A673 (cell line): Measurements from ENCODE around the gene MEX3C. TPM values are rescaled to one million over a fixed set of nuclear protein-coding genes. Genes with fewer than 3 reads are reported as not detected.

Source experiments
- BruUV-seq: library from RNA; stranded (reverse); fragments of 400-500 nt; replicated peaks from 2 replicates; lab custom pipeline; 2021; lab: Mats Ljungman, UMichigan
- CTCF ChIA-PET: fragments of 300-600 bp; sonication (Branson Sonifier 250); formaldehyde crosslinking; loops from one replicate; lab custom pipeline; 2022; ENCODE audit warnings: antibody characterized with exemption; lab: Charles Lee
- POLR2A ChIA-PET: fragments of 300-600 bp; sonication (Branson Sonifier 250); formaldehyde crosslinking; loops from one replicate; lab custom pipeline; 2022; ENCODE audit warnings: antibody characterized with exemption; ENCODE audit not compliant: low non-redundant PET; lab: Charles Lee
- DNase-seq: peaks from one replicate; pipeline ENCODE4 v3.0.0-alpha.2; 2015; ENCODE audit warnings: low spot score
- H3K27ac ChIP-seq: fragments of 200-600 bp; sonication (generic); 2 replicates; pipeline ENCODE4 v1.5.1; 2016; ENCODE audit warnings: mixed run types, low read depth, mild to moderate bottlenecking, mixed read lengths, antibody characterized with exemption, low read length; ENCODE audit not compliant: poor library complexity, severe bottlenecking
- H3K27me3 ChIP-seq: fragments of 200-600 bp; sonication (generic); replicated peaks from 2 replicates; pipeline ENCODE4 v1.6.1; 2017; ENCODE audit warnings: mixed run types, low read depth, mild to moderate bottlenecking, mixed read lengths, antibody characterized with exemption, low read length; ENCODE audit not compliant: insufficient read depth, poor library complexity
- H3K36me3 ChIP-seq: fragments of 200-600 bp; sonication (generic); 2 replicates; pipeline ENCODE4 v1.6.1; 2016; ENCODE audit warnings: mixed run types, mild to moderate bottlenecking, mixed read lengths, antibody characterized with exemption, low read length; ENCODE audit not compliant: insufficient read depth, poor library complexity, severe bottlenecking
- H3K4me1 ChIP-seq: fragments of 200-600 bp; sonication (generic); 2 replicates; pipeline ENCODE4 v1.6.1; 2017; ENCODE audit warnings: mixed run types, mild to moderate bottlenecking, mixed read lengths, antibody characterized with exemption, low read length; ENCODE audit not compliant: insufficient read depth, poor library complexity, severe bottlenecking
- H3K4me3 ChIP-seq: fragments of 200-600 bp; sonication (generic); 2 replicates; pipeline ENCODE4 v1.5.1; 2016; ENCODE audit warnings: low read depth, mixed run types, mild to moderate bottlenecking, mixed read lengths, low read length; ENCODE audit not compliant: poor library complexity, severe bottlenecking
- H3K9me3 ChIP-seq: fragments of 200-600 bp; sonication (generic); 2 replicates; pipeline ENCODE4 v1.6.1; 2016; ENCODE audit warnings: mixed run types, low read depth, mild to moderate bottlenecking, mixed read lengths, antibody characterized with exemption, low read length; ENCODE audit not compliant: poor library complexity, severe bottlenecking
- CTCF ChIP-seq: fragments of 300-800, 200-600 bp; sonication (generic); conservative IDR thresholded peaks from 2 replicates; pipeline ENCODE4 v1.5.1; 2017; ENCODE audit warnings: low read depth, mild to moderate bottlenecking, antibody characterized with exemption, low read length, moderate library complexity, mixed read lengths
- EZH2 ChIP-seq: fragments of 200-600 bp; sonication (generic); IDR thresholded peaks from 2 replicates; pipeline ENCODE4 v1.6.1; 2017; ENCODE audit warnings: borderline replicate concordance, low read depth, mild to moderate bottlenecking, mixed read lengths, antibody characterized with exemption, low read length; ENCODE audit not compliant: poor library complexity, severe bottlenecking
- intact Hi-C: fragments of 100-400 bp; cut with micrococcal nuclease; formaldehyde crosslinking; loops from one replicate; pipeline ENCODE4 v1.10.0; 2022; ENCODE audit not compliant: unreplicated experiment
- total RNA-seq: library from RNA; stranded (reverse); gene quantifications from 2 replicates; pipeline ENCODE4 v1.2.3, GENCODE V29; 2021

The MEX3C gene
- total RNA-seq, 1 experiment from 2014 or later = 60.2 TPM

- Histone ChIP-seq H3K4me1 (peaks cover 21% of the 10 kb centered on the region), H3K9me3 (no peaks in the 10 kb centered on the region), H3K4me3 (no peak overlapping the region), H3K27me3 (no peaks in the 10 kb centered on the region), H3K36me3 (no peaks in the 10 kb centered on the region), H3K27ac (no peak overlapping the region)
- BruUV-seq = no TSS peak
- CTCF ChIA-PET = no interaction called here
- intact Hi-C loops = no loop called here
- no peak for DNase-seq
- TF ChIP-seq CTCF (no peak), EZH2 (no peak)
- POLR2A ChIA-PET = no interaction called here
Measured at GRCh38 chr18:51168960-51169662, 28.4 kb downstream of the MEX3C start.

GRCh38 chr18:51168026-51168742 lies 29.3 kb downstream of the MEX3C start:
- H3K9me3 ChIP-seq = no peaks in the 10 kb centered on the region
- DNase-seq = peak; percentile 54
- ChIA-PET CTCF (interaction anchor here (0.6 kb wide), 1 partner anchor 201 kb away, joined by 3 read pairs; no protein-coding TSS in a partner anchor), POLR2A (no interaction called here)
- no TSS peak for BruUV-seq
- H3K27me3 ChIP-seq = no peaks in the 10 kb centered on the region
- intact Hi-C loops = no loop called here
- no peaks in the 10 kb centered on the region for H3K36me3 ChIP-seq
- TF ChIP-seq EZH2 (no peak), CTCF (peak; percentile 34; the same call in 1 of the 2 replicates)
- no peak overlapping the region for H3K27ac ChIP-seq
- peaks cover 21% of the 10 kb centered on the region for H3K4me1 ChIP-seq
- H3K4me3 ChIP-seq = no peak overlapping the region

GRCh38 chr18:51165296-51165695 lies 32.2 kb downstream of the MEX3C start:
- TF ChIP-seq CTCF = no peak
- no peak for TF ChIP-seq EZH2
- BruUV-seq = no TSS peak
- H3K27ac ChIP-seq = no peak overlapping the region
- no peaks in the 10 kb centered on the region for H3K9me3 ChIP-seq
- ChIA-PET CTCF (interaction anchor here (0.5 to 0.7 kb wide), 2 partner anchors 21 to 784 kb away, joined by 3 to 9 read pairs; no protein-coding TSS in a partner anchor), POLR2A (no interaction called here)
- DNase-seq = no peak
- no peaks in the 10 kb centered on the region for H3K36me3 ChIP-seq
- no peaks in the 10 kb centered on the region for H3K27me3 ChIP-seq
- intact Hi-C loops = no loop called here
- no peak overlapping the region for H3K4me3 ChIP-seq
- peaks cover 4% of the 10 kb centered on the region for H3K4me1 ChIP-seq
